ENCODE measurements around the gene EYA3.

DNA sequence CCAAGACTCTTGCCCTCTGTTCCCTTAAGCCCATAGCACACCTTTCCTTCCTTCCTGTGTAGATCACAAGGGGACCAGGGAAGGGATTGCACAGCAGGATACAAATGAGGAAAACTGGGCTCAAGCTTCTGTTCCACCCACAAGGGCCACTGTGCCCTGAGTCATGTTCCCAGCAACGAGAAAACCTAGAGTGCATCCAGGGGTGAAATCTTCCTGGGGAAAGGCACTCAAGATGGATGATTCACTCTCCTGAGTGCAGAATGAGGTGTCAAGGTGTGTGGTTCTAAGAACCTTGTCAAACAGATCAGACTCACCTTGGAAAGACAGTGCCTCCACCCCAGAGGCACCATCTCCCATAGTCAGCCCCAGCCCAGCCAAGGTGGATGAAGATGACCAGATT lies 40.7 kb upstream of the EYA3 start:
- TF ChIP-seq, protein P1, sequence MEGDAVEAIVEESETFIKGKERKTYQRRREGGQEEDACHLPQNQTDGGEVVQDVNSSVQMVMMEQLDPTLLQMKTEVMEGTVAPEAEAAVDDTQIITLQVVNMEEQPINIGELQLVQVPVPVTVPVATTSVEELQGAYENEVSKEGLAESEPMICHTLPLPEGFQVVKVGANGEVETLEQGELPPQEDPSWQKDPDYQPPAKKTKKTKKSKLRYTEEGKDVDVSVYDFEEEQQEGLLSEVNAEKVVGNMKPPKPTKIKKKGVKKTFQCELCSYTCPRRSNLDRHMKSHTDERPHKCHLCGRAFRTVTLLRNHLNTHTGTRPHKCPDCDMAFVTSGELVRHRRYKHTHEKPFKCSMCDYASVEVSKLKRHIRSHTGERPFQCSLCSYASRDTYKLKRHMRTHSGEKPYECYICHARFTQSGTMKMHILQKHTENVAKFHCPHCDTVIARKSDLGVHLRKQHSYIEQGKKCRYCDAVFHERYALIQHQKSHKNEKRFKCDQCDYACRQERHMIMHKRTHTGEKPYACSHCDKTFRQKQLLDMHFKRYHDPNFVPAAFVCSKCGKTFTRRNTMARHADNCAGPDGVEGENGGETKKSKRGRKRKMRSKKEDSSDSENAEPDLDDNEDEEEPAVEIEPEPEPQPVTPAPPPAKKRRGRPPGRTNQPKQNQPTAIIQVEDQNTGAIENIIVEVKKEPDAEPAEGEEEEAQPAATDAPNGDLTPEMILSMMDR (IDR thresholded peaks at IDR 0.05) = no peak
- no peak for TF ChIP-seq POLR2A (IDR thresholded peaks at IDR 0.05)
